H9 (cell line): ENCODE measurements around the gene TNRC6C. TPM values are rescaled to one million over a fixed set of nuclear protein-coding genes. Genes with fewer than 3 reads are reported as not detected.

Experiments
- DNase-seq: peaks from one replicate; pipeline ENCODE4 v3.0.0-alpha.2; 2017
- H2AFZ ChIP-seq: one replicate; pipeline ENCODE4 v1.6.1; 2013; ENCODE audit warnings: mild to moderate bottlenecking, low read length, control low read depth, moderate library complexity
- H2AK5ac ChIP-seq: 2 replicates; pipeline ENCODE4 v1.6.1; 2013; ENCODE audit warnings: low read length, control low read depth, mixed read lengths; ENCODE audit not compliant: insufficient read length
- H2BK120ac ChIP-seq: one replicate; pipeline ENCODE4 v1.6.1; 2013; ENCODE audit warnings: low read depth, mild to moderate bottlenecking, low read length, control low read depth, inconsistent platforms; ENCODE audit not compliant: poor library complexity, severe bottlenecking
- H2BK12ac ChIP-seq: 2 replicates; pipeline ENCODE4 v1.6.1; 2013; ENCODE audit warnings: low read length, control low read depth, mixed read lengths, low read depth; ENCODE audit not compliant: insufficient read length
- H2BK15ac ChIP-seq: 2 replicates; pipeline ENCODE4 v1.6.1; 2013; ENCODE audit warnings: low read depth, low read length, control low read depth
- H2BK20ac ChIP-seq: one replicate; pipeline ENCODE4 v1.6.1; 2013; ENCODE audit warnings: low read depth, mild to moderate bottlenecking, low read length, control low read depth, inconsistent platforms; ENCODE audit not compliant: poor library complexity, severe bottlenecking
- H2BK5ac ChIP-seq: 2 replicates; pipeline ENCODE4 v1.6.1; 2013; ENCODE audit warnings: low read length, control low read depth, mixed read lengths; ENCODE audit not compliant: insufficient read length
- H3K14ac ChIP-seq: 2 replicates; pipeline ENCODE4 v1.6.1; 2013; ENCODE audit warnings: low read length, control low read depth; ENCODE audit not compliant: insufficient read depth
- H3K18ac ChIP-seq: 2 replicates; pipeline ENCODE4 v1.6.1; 2013; ENCODE audit warnings: low read depth, mild to moderate bottlenecking, mixed read lengths, low read length, control low read depth; ENCODE audit not compliant: insufficient read length
- H3K23ac ChIP-seq: 2 replicates; pipeline ENCODE4 v1.6.1; 2013; ENCODE audit warnings: low read length, control low read depth, mixed read lengths, low read depth; ENCODE audit not compliant: insufficient read length
- H3K23me2 ChIP-seq: 2 replicates; pipeline ENCODE4 v1.6.1; 2013; ENCODE audit warnings: low read depth, mild to moderate bottlenecking, mixed read lengths, low read length, control low read depth; ENCODE audit not compliant: insufficient read length, poor library complexity, severe bottlenecking
- H3K27ac ChIP-seq: 2 replicates; pipeline ENCODE4 v1.5.1; 2013; ENCODE audit warnings: low read length, control low read depth, mixed read lengths, low read depth; ENCODE audit not compliant: insufficient read length
- H3K27me3 ChIP-seq: 2 replicates; pipeline ENCODE4 v1.6.1; 2013; ENCODE audit warnings: low read length, control low read depth, inconsistent platforms; ENCODE audit not compliant: insufficient read depth
- H3K4ac ChIP-seq: 2 replicates; pipeline ENCODE4 v1.6.1; 2013; ENCODE audit warnings: low read depth, mild to moderate bottlenecking, control low read depth, inconsistent platforms, low read length, moderate library complexity
- H3K4me1 ChIP-seq: 2 replicates; pipeline ENCODE4 v1.6.1; 2013; ENCODE audit warnings: low read length, control low read depth, inconsistent platforms; ENCODE audit not compliant: insufficient read depth
- H3K4me2 ChIP-seq: 2 replicates; pipeline ENCODE4 v1.6.1; 2013; ENCODE audit warnings: low read length, control low read depth, mixed read lengths; ENCODE audit not compliant: insufficient read length, insufficient read depth
- H3K56ac ChIP-seq: 2 replicates; pipeline ENCODE4 v1.6.1; 2013; ENCODE audit warnings: low read depth, mild to moderate bottlenecking, mixed read lengths, low read length, control low read depth; ENCODE audit not compliant: insufficient read length
- H3K79me1 ChIP-seq: 2 replicates; pipeline ENCODE4 v1.6.1; 2013; ENCODE audit warnings: low read depth, mild to moderate bottlenecking, moderate library complexity, low read length, control low read depth, inconsistent platforms; ENCODE audit not compliant: insufficient read depth, poor library complexity, severe bottlenecking
- H3K79me2 ChIP-seq: 2 replicates; pipeline ENCODE4 v1.6.1; 2013; ENCODE audit warnings: low read length, control low read depth, inconsistent platforms; ENCODE audit not compliant: insufficient read depth
- H3K9ac ChIP-seq: 2 replicates; pipeline ENCODE4 v1.6.1; 2013; ENCODE audit warnings: low read length, control low read depth, mixed read lengths; ENCODE audit not compliant: insufficient read length; ENCODE audit errors: extremely low read depth
- H3K9me3 ChIP-seq: one replicate; pipeline ENCODE4 v1.6.1; 2013; ENCODE audit warnings: low read depth, low read length, inconsistent platforms; ENCODE audit not compliant: control insufficient read depth
- H3T11ph ChIP-seq: one replicate; pipeline ENCODE4 v1.6.1; 2013; ENCODE audit warnings: mild to moderate bottlenecking, low read length, control low read depth, inconsistent platforms
- H4K20me1 ChIP-seq: one replicate; pipeline ENCODE4 v1.6.1; 2013; ENCODE audit not compliant: control insufficient read depth, insufficient read length, insufficient read depth
- H4K5ac ChIP-seq: 2 replicates; pipeline ENCODE4 v1.6.1; 2013; ENCODE audit warnings: low read depth, mild to moderate bottlenecking, mixed read lengths, low read length, control low read depth; ENCODE audit not compliant: insufficient read length
- H4K8ac ChIP-seq: replicated peaks from 2 replicates; pipeline ENCODE4 v1.6.1; 2013; ENCODE audit warnings: low read length, control low read depth, mixed read lengths, low read depth; ENCODE audit not compliant: insufficient read length
- H4K91ac ChIP-seq: 2 replicates; pipeline ENCODE4 v1.6.1; 2013; ENCODE audit warnings: low read depth, mild to moderate bottlenecking, moderate library complexity, mixed read lengths, low read length, control low read depth; ENCODE audit not compliant: insufficient read length
- H3K27ac Mint-ChIP-seq, 3 experiments: 2 replicates in 2 of 3; 3 replicates in 1 of 3; pipeline ENCODE4 v1.8.0; 2020 to 2021; ENCODE audit warnings: mixed read lengths in 3 of 3, mild to moderate bottlenecking in 1 of 3, moderate library complexity in 1 of 3
- H3K27me3 Mint-ChIP-seq: 2 replicates; pipeline ENCODE4 v1.8.0; 2021; ENCODE audit warnings: low read depth, mild to moderate bottlenecking, moderate library complexity, mixed read lengths
- H3K36me3 Mint-ChIP-seq, 3 experiments: 2 replicates in 2 of 3; 3 replicates in 1 of 3; pipeline ENCODE4 v1.8.0; 2020 to 2021; ENCODE audit warnings: low read depth in 3 of 3, mixed read lengths in 3 of 3; ENCODE audit not compliant: insufficient read depth in 1 of 3
- H3K4me1 Mint-ChIP-seq, 2 experiments: 2 replicates each; pipeline ENCODE4 v1.8.0; 2020; ENCODE audit warnings: mixed read lengths in 2 of 2
- H3K4me3 Mint-ChIP-seq, 2 experiments: 2 replicates in 1 of 2; 3 replicates in 1 of 2; pipeline ENCODE4 v1.8.0; 2020 to 2021; ENCODE audit warnings: mild to moderate bottlenecking in 2 of 2, mixed read lengths in 2 of 2, moderate library complexity in 1 of 2
- H3K9me3 Mint-ChIP-seq, 2 experiments: 2 replicates in 1 of 2; 3 replicates in 1 of 2; pipeline ENCODE4 v1.8.0; 2020; ENCODE audit warnings: mild to moderate bottlenecking in 2 of 2, mixed read lengths in 2 of 2, moderate library complexity in 1 of 2
- CTCF ChIP-seq: fragments of 200-600 bp; sonication (generic); conservative IDR thresholded peaks from 3 replicates; pipeline ENCODE4 v1.8.0; 2021; ENCODE audit warnings: antibody characterized with exemption, mild to moderate bottlenecking
- WGBS: extraction: QIAGEN DNeasy Blood & Tissue Kit; methylation state at CpG from one replicate; pipeline ENCODE4 v1.1.7; 2013; ENCODE audit warnings: missing lambda C conversion rate, low lambda C conversion rate, mixed read lengths; ENCODE audit not compliant: insufficient read length; ENCODE audit errors: extremely low coverage; 5-methylcytosine and 5-hydroxymethylcytosine counted together
- total RNA-seq: library from RNA; stranded (reverse); gene quantifications from 2 replicates; pipeline ENCODE4 v1.2.1, GENCODE V29; 2021

TNRC6C gene
- total RNA-seq, 1 experiment from 2014 or later, result 24.7 TPM

- Histone ChIP-seq H4K8ac (no peak overlapping the region), H2BK15ac (no peak overlapping the region), H3K14ac (no peak overlapping the region), H4K20me1 (no peaks in the 10 kb centered on the region), H2AK5ac (no peak overlapping the region), H3K9me3 (no peaks in the 10 kb centered on the region), H3K56ac (no peak overlapping the region), H2BK5ac (no peak overlapping the region), H3T11ph (no peak overlapping the region), H3K4ac (no peak overlapping the region), H3K18ac (no peak overlapping the region), H2BK12ac (no peak overlapping the region), H3K4me1 (no peaks in the 10 kb centered on the region), H3K23me2 (no peaks in the 10 kb centered on the region), H2BK20ac (no peak overlapping the region), H3K23ac (no peak overlapping the region), H3K9ac (no peak overlapping the region), H2AFZ (no peak overlapping the region), H3K27me3 (no peaks in the 10 kb centered on the region), H4K5ac (no peak overlapping the region), H4K91ac (no peak overlapping the region), H2BK120ac (no peak overlapping the region), H3K27ac (no peak overlapping the region), H3K79me2 (no peaks in the 10 kb centered on the region), H3K4me2 (no peak overlapping the region), H3K79me1 (no peaks in the 10 kb centered on the region)
- Mint-ChIP-seq H3K27me3 (no peaks in the 10 kb centered on the region), H3K36me3 (peaks cover 39 to 53% (median 45%) of the 10 kb centered on the region in 3 experiments), H3K4me1 (peaks cover 2 to 3% of the 10 kb centered on the region in 2 experiments; a peak in 3 of 4 replicates), H3K9me3 (no peaks in the 10 kb centered on the region; a peak in 1 of 5 replicates), H3K4me3 (no peak overlapping the region), H3K27ac (no peak overlapping the region)
- no CpG with 5 or more reads among the region's 10 CpGs for WGBS
- TF ChIP-seq CTCF, result no peak
- DNase-seq, result no peak
These were observed 90.1 kb downstream of the TNRC6C start for GRCh38 chr17:78048346-78049292.
